GM10847 (cell line): ENCODE data around the gene JAKMIP3.

Experiments
- POLR2A ChIP-seq: IDR thresholded peaks from 2 replicates; pipeline ENCODE4 v1.6.1; 2011; ENCODE audit not compliant: insufficient read length; ENCODE audit errors: extremely low read depth

The JAKMIP3 gene

DNA sequence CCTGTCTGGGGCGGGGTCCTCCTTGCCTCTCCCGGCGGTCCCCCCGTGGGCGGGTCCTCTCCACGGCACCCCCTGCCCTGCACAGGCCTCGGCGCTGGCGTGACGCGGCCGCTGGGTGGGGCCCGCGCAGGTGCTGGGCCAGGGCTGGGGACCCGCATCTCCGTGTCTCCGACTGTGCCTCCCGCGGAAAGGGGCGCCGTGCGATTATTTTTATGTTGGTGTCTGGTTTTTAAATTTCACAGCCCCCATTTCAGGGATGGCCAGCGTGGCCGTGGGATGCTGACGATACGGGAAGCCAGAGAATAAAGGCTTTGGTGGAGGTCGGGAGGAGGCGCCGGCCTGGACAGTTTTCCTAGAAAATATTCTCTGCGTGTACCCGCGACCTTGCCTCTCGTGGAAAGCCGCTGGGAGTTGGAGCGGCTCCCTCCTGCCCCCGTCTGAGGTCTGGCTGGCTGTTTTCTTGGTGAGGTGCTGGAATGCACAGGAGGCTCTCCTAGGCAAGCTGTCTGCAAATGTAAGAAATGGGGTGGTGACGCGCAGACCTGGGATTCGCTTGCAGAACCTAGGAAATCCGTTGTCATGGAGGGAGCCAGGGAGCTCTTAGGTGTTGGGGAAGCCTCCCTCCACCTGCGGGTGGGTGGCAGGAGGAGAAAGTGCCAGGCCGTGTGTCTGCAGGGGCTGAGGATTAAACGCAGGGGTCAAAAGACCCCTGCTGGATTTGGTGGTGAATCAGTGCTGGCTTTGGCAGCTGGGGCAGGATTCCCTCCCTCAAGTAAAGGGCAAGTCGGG is 28.7 kb upstream of the JAKMIP3 start:
- TF ChIP-seq POLR2A, result no peak

DNA sequence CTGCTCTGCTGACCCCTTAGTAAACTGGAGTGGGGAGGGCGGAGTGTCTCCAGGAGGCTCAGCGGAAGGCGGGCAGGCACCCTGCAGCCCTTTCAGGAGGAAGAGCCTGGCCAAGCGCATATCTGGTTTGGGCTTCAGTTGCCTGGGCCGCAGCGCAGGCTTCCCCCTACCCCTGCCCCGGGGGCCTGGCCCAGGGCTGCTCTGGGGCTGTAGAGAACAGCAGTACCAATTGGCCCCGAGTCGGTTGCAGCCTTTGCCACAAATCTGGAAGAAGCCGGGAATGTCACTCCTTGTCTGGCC is 28.1 kb upstream of the JAKMIP3 start:
- no peak for TF ChIP-seq POLR2A

DNA sequence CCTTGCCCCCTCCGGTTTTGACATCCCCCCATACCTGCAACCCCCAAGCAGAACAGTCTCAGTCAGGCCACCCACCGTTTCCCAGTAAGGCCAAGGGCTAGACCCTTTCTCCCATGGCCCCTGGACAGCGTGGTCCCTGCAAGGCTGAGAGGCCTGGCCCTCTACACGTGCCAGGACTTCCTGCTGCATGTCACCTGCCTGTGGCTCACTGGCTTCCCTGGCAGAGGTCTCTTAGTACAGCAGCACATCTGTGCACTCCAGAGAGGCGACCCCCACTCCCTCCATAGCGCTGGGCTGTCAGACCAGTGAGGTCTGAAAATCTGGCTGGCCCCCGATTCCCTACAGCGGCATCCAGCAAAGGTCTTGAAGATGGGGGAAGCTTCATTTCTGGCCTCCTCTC is 26.4 kb upstream of the JAKMIP3 start:
- no peak for TF ChIP-seq POLR2A

DNA sequence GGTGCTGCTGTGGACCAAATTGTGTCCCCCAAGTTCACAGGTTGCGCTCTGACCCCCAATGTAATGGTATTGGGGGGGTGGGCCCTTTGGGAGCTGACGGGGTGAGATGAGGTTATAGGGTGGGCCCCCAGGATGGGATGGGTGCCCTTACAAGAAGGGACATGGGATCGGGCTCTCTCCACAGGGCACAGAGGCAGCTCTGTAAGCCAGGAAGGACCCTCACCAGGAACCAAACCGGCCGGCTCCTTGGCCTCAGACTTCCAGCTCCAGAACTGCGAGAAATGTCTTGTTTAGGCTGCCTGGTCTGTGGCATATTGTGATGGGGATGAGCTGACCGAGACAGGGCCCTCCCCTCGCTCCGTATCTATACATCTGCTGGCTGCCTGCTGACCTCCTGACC is 25.7 kb upstream of the JAKMIP3 start:
- TF ChIP-seq POLR2A, result no peak

DNA sequence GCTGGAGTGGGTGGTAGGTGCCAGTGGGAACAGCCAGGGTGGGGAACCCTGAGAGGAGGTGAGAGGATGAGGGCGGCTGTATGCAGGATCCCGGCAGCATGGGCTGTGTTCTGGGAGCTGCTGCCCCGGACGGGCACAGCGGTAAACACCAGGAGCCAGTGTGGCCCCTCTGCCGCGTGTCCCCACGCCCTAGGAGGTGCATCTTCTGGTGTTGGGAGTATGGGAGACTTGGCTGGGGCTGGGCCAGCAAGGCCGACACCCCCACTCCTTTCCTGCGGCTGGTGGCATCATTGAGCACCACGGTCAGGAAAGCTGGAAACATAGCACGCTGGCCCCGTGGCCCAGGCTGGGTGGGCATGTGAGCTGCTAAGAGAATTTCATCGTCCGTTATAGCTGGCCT is 24.4 kb upstream of the JAKMIP3 start:
- TF ChIP-seq POLR2A, result no peak

DNA sequence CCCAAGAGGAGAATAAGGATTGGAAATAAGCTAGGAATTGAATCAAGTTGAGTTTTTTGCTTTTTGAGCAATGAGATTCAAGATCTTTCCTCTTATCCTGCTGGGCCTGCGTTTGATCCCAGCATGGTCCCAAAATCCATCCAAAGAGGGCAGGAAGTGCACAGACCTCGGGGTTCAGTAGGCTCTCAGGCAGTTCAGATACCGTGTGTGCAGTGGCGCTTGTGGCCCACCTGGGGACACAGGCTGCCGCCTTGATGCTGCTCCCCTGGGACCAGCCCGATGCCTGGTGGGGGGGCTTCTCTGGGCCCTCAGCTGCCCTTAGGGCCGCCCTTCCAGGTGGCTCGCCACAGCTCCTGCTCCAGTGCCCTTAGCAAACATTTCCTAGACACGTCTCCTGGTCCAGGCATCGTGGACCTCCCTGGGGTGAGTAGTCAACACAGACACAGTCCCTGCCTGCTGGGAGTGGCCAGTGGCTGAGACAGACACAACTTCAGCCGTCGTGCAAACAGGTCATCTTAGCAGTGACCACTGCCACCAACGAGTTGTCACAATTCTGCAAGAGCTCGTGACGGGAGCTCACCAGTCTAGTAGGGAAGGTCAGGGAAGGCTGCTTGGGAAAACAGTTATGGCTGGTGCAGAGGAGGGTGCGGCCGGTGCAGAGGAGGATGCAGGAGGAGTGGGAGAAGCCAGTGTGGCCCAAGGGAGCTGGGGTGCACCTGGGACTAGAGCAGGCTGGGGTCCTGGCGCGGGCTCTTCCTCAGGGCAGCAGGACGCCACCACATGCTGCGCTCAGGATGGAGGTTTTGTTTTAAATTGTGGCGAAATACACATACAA is 21.7 kb upstream of the JAKMIP3 start:
- no peak for TF ChIP-seq POLR2A

DNA sequence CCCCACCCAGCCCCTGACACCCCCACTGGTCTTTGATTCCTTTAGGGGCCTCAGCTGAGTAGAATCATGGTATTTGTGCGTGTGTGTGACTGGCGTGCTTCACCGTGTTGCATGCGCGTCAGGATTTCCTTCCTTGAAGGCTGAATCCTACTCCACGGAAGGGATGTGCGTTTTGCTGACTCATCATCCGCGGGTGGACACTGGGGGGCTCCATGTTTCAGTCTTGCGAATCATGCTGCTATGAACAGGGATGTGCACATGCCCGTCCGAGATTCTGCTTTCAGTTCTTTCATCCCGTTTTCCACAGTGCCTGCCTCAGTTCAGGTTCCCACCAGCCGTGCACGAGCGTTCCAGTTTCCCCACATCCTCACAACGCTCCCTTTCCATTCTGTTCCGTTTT is 20.9 kb upstream of the JAKMIP3 start:
- no peak for TF ChIP-seq POLR2A

DNA sequence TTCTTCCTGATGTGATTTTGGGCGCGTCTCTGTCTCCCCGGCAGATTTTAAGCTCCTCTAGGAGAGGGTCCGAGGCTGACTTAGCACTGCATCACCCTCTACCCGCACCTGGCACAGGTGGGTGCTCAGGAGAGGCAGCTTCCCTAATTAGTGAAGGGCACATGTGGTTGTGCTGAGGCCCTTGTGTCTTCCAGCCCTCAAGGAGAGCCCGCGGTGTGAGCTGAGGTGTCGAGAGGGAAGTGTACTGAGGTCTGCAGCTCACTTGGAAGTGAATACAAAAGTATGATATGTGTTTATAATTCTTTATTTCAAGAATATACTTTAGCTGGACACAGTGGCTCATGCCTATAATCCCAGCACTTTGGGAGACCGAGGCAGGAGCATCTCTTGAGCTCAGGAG is 20.4 kb upstream of the JAKMIP3 start:
- no peak for TF ChIP-seq POLR2A

DNA sequence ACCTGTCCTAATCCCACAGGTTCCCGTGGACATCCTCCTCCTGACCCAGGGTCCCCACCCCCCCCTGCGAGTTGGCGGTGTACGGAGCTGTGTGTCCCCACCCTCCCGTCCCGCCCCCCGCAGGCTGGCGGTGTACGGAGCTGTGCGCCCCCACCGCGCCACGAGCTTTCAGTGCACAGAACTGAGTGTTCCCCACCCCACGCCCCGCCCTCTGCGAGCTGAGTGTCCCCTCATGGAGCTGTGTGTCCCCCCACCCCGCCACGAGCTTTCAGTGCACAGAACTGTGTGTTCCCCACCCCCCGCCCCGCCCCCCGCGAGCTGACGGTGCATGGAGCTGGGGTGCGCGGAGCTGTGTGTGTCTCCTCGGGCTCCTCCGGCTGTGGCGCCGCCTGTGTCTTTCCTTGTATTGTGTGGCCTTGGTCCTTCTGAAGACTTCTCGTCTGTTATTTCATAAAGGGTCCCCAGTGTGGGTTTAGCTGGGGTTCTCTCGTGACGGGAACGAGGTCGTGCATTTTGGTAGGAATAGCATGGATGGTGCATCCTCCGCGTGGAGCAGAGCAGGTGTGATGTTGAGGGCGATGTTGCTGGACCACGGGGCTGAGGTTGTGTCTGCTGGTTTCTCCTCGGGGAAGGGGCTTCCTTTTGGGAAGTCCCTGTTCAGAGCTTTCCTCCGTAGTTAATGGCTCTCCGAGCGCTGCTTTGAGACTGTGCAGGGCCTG is 18.0 kb upstream of the JAKMIP3 start:
- no peak for TF ChIP-seq POLR2A

DNA sequence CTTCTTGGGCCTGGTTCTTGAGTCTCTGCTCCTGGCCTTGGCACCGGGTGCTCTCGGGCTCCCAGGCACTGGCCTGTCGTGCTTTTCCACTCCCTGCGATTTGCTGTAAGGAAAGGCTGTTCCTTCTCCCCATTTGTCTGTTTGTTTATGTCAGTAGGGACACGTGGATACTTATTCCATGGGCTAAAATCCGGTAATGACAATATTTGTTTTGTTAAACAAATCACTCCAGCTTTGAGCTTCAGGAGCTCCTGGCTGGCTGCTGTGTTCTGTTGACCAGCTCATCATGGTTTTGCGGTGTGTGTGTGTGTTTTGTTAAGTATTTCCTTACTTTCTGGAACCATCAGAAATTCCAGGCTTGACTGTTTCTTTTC is 17.5 kb upstream of the JAKMIP3 start:
- TF ChIP-seq POLR2A, result no peak

DNA sequence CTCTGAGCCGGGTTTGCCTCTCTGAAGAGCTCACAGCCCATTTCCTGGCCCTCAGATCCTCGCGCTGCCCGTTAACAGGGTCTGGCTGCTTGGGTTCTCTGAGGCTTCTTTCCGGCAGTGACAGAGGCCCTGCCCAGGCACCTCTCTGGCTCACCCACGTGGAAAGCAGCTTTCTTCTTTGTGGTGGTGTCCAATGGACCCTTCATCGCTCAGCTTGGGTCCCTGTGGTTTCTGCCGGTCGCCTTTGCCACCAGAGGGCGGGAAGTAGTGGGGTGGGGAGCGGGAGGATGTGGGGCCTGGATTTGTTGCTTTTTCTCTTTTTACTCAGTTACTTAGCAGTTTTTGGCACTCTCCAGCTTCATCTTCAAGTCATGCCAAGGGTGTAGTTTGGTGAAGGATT is 15.6 kb upstream of the JAKMIP3 start:
- TF ChIP-seq POLR2A, result no peak

DNA sequence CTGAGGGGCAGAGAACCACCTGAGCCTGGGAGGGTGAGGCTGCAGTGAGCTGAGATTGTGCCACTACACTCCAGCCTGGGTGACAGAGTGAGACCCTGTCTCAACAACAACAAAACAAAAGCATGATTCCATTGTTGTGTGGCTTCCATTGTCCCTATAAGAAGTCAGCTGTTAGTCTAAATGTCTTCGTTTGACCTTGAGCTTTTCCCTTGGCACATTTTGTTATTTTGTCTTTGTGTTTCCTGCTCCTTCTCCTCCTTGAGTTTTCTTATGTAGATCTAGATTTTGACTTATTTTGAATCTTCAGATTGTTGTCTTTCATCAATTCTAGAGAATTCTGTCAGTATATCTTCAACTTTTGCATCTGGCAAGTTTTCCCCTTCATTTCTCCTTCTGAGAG is 13.6 kb upstream of the JAKMIP3 start:
- no peak for TF ChIP-seq POLR2A

DNA sequence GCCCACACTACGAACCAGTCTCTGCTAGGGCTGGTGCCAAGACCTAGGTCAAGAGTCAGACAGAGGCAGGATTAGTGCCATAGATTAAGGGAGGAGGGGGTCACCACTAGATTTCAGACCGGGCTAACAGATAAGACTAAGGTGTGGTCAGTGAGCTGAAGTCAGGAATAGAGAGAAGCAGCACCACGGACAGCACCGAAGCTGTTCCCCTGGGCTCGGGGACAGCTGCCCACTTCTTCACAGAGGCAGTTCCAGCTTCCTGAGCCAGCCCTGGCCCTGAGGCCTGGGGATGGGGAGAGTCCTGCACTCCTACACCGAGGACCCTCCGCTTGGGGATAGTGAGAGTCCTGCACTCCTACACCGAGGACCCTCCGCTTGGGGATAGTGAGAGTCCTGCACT is 11.2 kb upstream of the JAKMIP3 start:
- TF ChIP-seq POLR2A, result no peak

DNA sequence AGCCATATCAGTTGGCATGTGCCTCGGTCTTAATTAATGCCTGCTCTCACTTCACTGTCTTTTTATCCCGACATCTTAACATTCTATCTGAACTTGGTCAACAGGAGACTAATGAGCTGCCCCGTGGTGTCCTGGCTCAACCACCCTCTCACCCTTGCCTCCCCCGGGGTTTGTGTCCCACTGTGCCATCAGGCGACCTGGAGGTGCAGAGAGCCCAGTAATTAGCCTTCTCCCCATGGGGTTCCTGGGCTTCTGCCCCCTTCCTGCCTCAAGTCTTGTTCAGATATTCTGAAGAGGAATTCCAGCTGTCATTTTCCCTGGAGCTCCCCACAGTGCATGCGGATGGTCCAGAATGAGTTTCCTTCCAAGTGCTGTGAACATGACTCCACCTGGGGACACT is 10.1 kb upstream of the JAKMIP3 start:
- no peak for TF ChIP-seq POLR2A

DNA sequence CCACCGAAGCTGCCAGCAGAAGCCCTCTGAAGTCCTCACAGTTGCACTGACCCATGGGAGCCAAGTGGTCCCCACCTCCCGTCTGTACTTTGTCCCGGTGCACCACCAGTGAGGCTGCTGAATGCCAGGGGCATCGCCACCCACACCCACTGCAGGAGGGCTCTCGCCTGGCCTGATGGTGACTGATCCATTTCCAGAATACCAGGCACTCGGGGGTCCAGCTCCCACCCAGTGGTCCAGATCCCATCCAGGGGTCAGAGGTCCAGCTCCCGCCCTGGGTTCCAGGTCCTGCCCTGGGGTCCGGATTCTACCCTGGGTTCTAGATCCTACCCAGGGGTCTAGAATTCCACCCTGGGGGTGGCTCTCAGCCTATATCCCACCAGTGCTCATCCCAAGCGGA is 9.1 kb upstream of the JAKMIP3 start:
- no peak for TF ChIP-seq POLR2A

DNA sequence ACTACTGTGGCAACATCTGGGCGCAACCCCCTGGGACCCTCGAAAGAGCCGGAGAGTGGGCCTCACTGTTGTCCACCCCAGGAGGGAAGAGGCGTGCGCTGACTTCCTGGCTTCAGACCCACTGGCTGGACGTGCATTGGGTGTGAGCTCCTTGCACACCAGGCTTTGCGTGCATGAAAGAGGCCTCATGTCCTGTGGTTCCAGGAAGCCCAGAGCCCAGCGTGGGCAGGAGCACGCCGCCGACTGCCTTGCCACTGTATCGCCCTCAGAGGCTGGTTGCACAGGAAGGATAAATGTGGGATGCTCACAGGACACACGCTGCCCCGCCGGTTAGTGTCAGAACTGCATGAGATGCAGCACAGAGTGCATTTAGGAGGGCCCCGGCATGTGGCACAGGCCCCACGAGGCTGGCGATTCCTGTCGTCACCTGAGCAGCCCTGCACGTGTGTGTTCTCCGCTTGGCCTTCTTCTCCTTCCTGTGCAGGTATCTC is 8.5 kb upstream of the JAKMIP3 start:
- TF ChIP-seq POLR2A, result no peak

DNA sequence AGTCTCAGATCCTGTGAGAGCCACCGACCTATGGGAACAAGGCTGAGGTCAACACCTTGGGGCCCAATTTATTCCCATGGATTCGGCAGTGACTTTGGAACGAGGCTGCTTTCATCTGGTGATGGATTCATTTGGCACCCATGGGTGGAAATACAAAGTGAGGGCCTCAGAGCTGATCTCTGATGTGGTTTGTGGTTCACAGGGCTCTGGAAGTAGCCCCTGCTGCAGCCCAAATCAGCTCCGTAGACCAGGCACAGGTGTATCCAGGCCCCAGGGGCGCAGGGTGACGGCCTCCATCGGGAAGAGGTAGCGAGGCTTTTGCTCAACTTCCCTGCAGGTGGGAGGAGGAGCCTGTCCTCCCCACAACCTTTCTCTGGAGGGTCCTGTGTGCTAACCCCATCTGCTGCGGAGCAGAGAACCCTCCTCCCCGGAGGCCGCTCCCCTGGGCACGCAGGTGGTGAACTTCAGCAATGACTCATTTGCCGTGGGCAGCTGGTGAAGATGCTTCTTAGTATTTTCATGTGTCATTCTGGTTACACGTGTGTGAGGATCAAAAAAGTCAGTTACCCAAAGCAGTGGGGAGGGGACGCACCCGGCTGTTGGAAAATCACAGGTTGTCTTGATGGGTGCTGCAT is 7.5 kb upstream of the JAKMIP3 start:
- no peak for TF ChIP-seq POLR2A
